CD8-positive, alpha-beta memory T cell (primary cell): Measurements from ENCODE around the gene ABCB1. TPM values are rescaled to one million over a fixed set of nuclear protein-coding genes. Genes with fewer than 3 reads are reported as not detected.

Experiments used
- CTCF ChIA-PET: fragments of 350-600 bp; sonication (Branson Sonifier 250); formaldehyde crosslinking; loops from one replicate; lab custom pipeline; 2021; ENCODE audit warnings: antibody characterized with exemption; lab: Charles Lee
- POLR2A ChIA-PET: fragments of 350-600 bp; sonication (Branson Sonifier 250); formaldehyde crosslinking; loops from one replicate; lab custom pipeline; 2021; ENCODE audit warnings: antibody characterized with exemption; lab: Charles Lee
- DNase-seq, 5 donors: peaks; one replicate each; pipeline versions ENCODE4 v3.0.0 to v3.0.0-alpha.2; 2020 to 2022; ENCODE audit warnings: mixed read lengths in 1 of 5
- H3K27ac ChIP-seq: one replicate; pipeline ENCODE4 v1.7.0; 2013; ENCODE audit warnings: low read depth, mild to moderate bottlenecking, low read length, moderate library complexity
- H3K27me3 ChIP-seq: 2 replicates; pipeline ENCODE4 v1.7.0; 2013; ENCODE audit warnings: low read length, mild to moderate bottlenecking; ENCODE audit not compliant: insufficient read depth, poor library complexity, severe bottlenecking
- H3K36me3 ChIP-seq: 2 replicates; pipeline ENCODE4 v1.7.0; 2013; ENCODE audit warnings: mild to moderate bottlenecking, low read length, moderate library complexity; ENCODE audit not compliant: insufficient read depth
- H3K4me1 ChIP-seq: 2 replicates; pipeline ENCODE4 v1.7.0; 2013; ENCODE audit warnings: mild to moderate bottlenecking, low read length, moderate library complexity; ENCODE audit not compliant: insufficient read depth
- H3K4me3 ChIP-seq: 2 replicates; pipeline ENCODE4 v1.7.0; 2013; ENCODE audit warnings: mild to moderate bottlenecking, low read length
- H3K9me3 ChIP-seq: 2 replicates; pipeline ENCODE4 v1.7.0; 2013; ENCODE audit warnings: mild to moderate bottlenecking, low read length
- H3K27ac Mint-ChIP-seq, 8 donors: one replicate each; pipeline ENCODE4 v1.8.0; 2020 to 2021; ENCODE audit warnings: mixed read lengths in 8 of 8, mild to moderate bottlenecking in 6 of 8, inconsistent platforms in 3 of 8, moderate library complexity in 3 of 8
- H3K27me3 Mint-ChIP-seq, 2 donors: one replicate each; pipeline ENCODE4 v1.8.0; 2020 to 2021; ENCODE audit warnings: mixed read lengths in 2 of 2, mild to moderate bottlenecking in 1 of 2, moderate library complexity in 1 of 2
- H3K36me3 Mint-ChIP-seq, 3 donors: one replicate each; pipeline ENCODE4 v1.8.0; 2020 to 2021; ENCODE audit warnings: mixed read lengths in 3 of 3, inconsistent platforms in 1 of 3, mild to moderate bottlenecking in 1 of 3
- H3K4me1 Mint-ChIP-seq, 3 donors: one replicate each; pipeline ENCODE4 v1.8.0; 2020 to 2021; ENCODE audit warnings: mixed read lengths in 3 of 3, inconsistent platforms in 1 of 3, mild to moderate bottlenecking in 1 of 3
- H3K4me3 Mint-ChIP-seq, 7 donors: one replicate each; pipeline ENCODE4 v1.8.0; 2020 to 2021; ENCODE audit warnings: mixed read lengths in 7 of 7, mild to moderate bottlenecking in 6 of 7, moderate library complexity in 4 of 7, inconsistent platforms in 2 of 7
- H3K9me3 Mint-ChIP-seq, 5 donors: one replicate each; pipeline ENCODE4 v1.8.0; 2020 to 2022; ENCODE audit warnings: mixed read lengths in 5 of 5, mild to moderate bottlenecking in 3 of 5, moderate library complexity in 2 of 5, inconsistent platforms in 1 of 5
- polyA plus RNA-seq: library from polyadenylated mRNA; unstranded; fragments of 300-500 nt; fragmentation: Illumina TruSeq; gene quantifications from one replicate; pipeline ENCODE4 v1.2.3, GENCODE V29; 2021
- total RNA-seq, 2 experiments: library from RNA; stranded (reverse); gene quantifications; one replicate each; pipeline ENCODE4 v1.2.3, GENCODE V29; 2021

ABCB1 gene
- total and polyA plus RNA-seq, 3 experiments from 2014 or later, result 17.0 to 44.7 (median 22.2) TPM

GRCh38 chr7:87624628-87625027 lies 23.9 kb upstream of the ABCB1 start:
- H3K27ac Mint-ChIP-seq, result no peak overlapping the region
- H3K27ac ChIP-seq, result no peak overlapping the region
- ChIA-PET CTCF (no interaction called here), POLR2A (no interaction called here)
- H3K4me3 ChIP-seq, result no peak overlapping the region
- no peaks in the 10 kb centered on the region for H3K36me3 ChIP-seq
- H3K36me3 Mint-ChIP-seq, result no peaks in the 10 kb centered on the region
- no peaks in the 10 kb centered on the region for H3K9me3 ChIP-seq
- no peaks in the 10 kb centered on the region for H3K9me3 Mint-ChIP-seq
- peaks cover 6 to 9% of the 10 kb centered on the region in 2 donors for H3K27me3 Mint-ChIP-seq
- no peak for DNase-seq
- peaks cover 8% of the 10 kb centered on the region for H3K4me1 ChIP-seq
- peaks cover 12 to 14% (median 13%) of the 10 kb centered on the region in 3 donors for H3K4me1 Mint-ChIP-seq
- H3K4me3 Mint-ChIP-seq, result no peak overlapping the region
- no peaks in the 10 kb centered on the region for H3K27me3 ChIP-seq

GRCh38 chr7:87615197-87615596 lies 14.5 kb upstream of the ABCB1 start:
- CTCF ChIA-PET, result no interaction called here
- no peaks in the 10 kb centered on the region for H3K4me1 ChIP-seq

GRCh38 chr7:87609916-87610315 lies 9.2 kb upstream of the ABCB1 start:
- H3K27ac Mint-ChIP-seq, result peak overlapping the region in 1 of 8 donors; percentile 69
- no peaks in the 10 kb centered on the region for H3K36me3 Mint-ChIP-seq
- Histone ChIP-seq H3K4me1 (no peaks in the 10 kb centered on the region), H3K4me3 (no peak overlapping the region), H3K27me3 (no peaks in the 10 kb centered on the region), H3K36me3 (no peaks in the 10 kb centered on the region), H3K27ac (no peak overlapping the region), H3K9me3 (no peaks in the 10 kb centered on the region)
- CTCF ChIA-PET, result no interaction called here
- H3K27me3 Mint-ChIP-seq, result peaks cover 1 to 11% of the 10 kb centered on the region in 2 donors
- no peak overlapping the region for H3K4me3 Mint-ChIP-seq
- POLR2A ChIA-PET, result no interaction called here
- H3K4me1 Mint-ChIP-seq, result no peaks in the 10 kb centered on the region
- no peak for DNase-seq
- no peaks in the 10 kb centered on the region for H3K9me3 Mint-ChIP-seq

More at GRCh38 chr7:87615197-87615596, 14.5 kb upstream of the ABCB1 start:
- no peak overlapping the region for H3K27ac ChIP-seq
- H3K9me3 ChIP-seq, result no peaks in the 10 kb centered on the region
- no peaks in the 10 kb centered on the region for H3K36me3 Mint-ChIP-seq
- H3K36me3 ChIP-seq, result no peaks in the 10 kb centered on the region
- H3K27me3 Mint-ChIP-seq, result peaks cover 1 to 27% of the 10 kb centered on the region in 2 donors
- H3K4me3 ChIP-seq, result no peak overlapping the region
- H3K27me3 ChIP-seq, result no peaks in the 10 kb centered on the region
- H3K27ac Mint-ChIP-seq, result no peak overlapping the region
- no peaks in the 10 kb centered on the region for H3K4me1 Mint-ChIP-seq
- H3K4me3 Mint-ChIP-seq, result no peak overlapping the region
- POLR2A ChIA-PET, result no interaction called here
- no peak for DNase-seq
- H3K9me3 Mint-ChIP-seq, result no peaks in the 10 kb centered on the region

GRCh38 chr7:87608431-87608830 lies 7.7 kb upstream of the ABCB1 start:
- no peak for DNase-seq
- no peaks in the 10 kb centered on the region for H3K9me3 Mint-ChIP-seq
- Histone ChIP-seq H3K27me3 (no peaks in the 10 kb centered on the region), H3K36me3 (no peaks in the 10 kb centered on the region), H3K9me3 (no peaks in the 10 kb centered on the region), H3K4me1 (no peaks in the 10 kb centered on the region), H3K27ac (no peak overlapping the region), H3K4me3 (no peak overlapping the region)
- CTCF ChIA-PET, result no interaction called here
- no peak overlapping the region for H3K4me3 Mint-ChIP-seq
- no peaks in the 10 kb centered on the region for H3K36me3 Mint-ChIP-seq
- no peaks in the 10 kb centered on the region for H3K4me1 Mint-ChIP-seq
- POLR2A ChIA-PET, result no interaction called here
- no peak overlapping the region for H3K27ac Mint-ChIP-seq
- H3K27me3 Mint-ChIP-seq, result peaks cover 0 to 7% of the 10 kb centered on the region in 2 donors

GRCh38 chr7:87604264-87604663 lies 3.6 kb upstream of the ABCB1 start:
- H3K4me1 Mint-ChIP-seq, result peaks cover 13 to 20% (median 15%) of the 10 kb centered on the region in 3 donors
- H3K4me3 Mint-ChIP-seq, result no peak overlapping the region
- Histone ChIP-seq H3K27ac (no peak overlapping the region), H3K9me3 (no peaks in the 10 kb centered on the region), H3K36me3 (no peaks in the 10 kb centered on the region), H3K27me3 (no peaks in the 10 kb centered on the region), H3K4me1 (peaks cover 17% of the 10 kb centered on the region), H3K4me3 (no peak overlapping the region)
- H3K36me3 Mint-ChIP-seq, result peaks cover 0 to 4% (median 0%) of the 10 kb centered on the region in 3 donors
- ChIA-PET CTCF (no interaction called here), POLR2A (no interaction called here)
- no peak overlapping the region for H3K27ac Mint-ChIP-seq
- peaks cover 0 to 2% (median 0%) of the 10 kb centered on the region in 5 donors for H3K9me3 Mint-ChIP-seq
- no peak for DNase-seq
- H3K27me3 Mint-ChIP-seq, result peaks cover 4 to 24% of the 10 kb centered on the region in 2 donors

- H3K27me3 ChIP-seq, result no peaks in the 10 kb centered on the region
- H3K4me3 ChIP-seq, result no peak overlapping the region
- H3K27me3 Mint-ChIP-seq, result peaks cover 5 to 21% of the 10 kb centered on the region in 2 donors
- no peaks in the 10 kb centered on the region for H3K9me3 ChIP-seq
- POLR2A ChIA-PET, result no interaction called here
- peaks cover 34 to 52% (median 49%) of the 10 kb centered on the region in 3 donors for H3K4me1 Mint-ChIP-seq
- peak overlapping the region; percentile 79 to 91 (median 86) for H3K4me3 Mint-ChIP-seq
- H3K36me3 ChIP-seq, result no peaks in the 10 kb centered on the region
- H3K4me1 ChIP-seq, result peaks cover 17% of the 10 kb centered on the region
- H3K36me3 Mint-ChIP-seq, result peaks cover 0 to 9% (median 0%) of the 10 kb centered on the region in 3 donors
- no peak overlapping the region for H3K27ac ChIP-seq
- H3K9me3 Mint-ChIP-seq, result peaks cover 0 to 2% (median 0%) of the 10 kb centered on the region in 5 donors
- H3K27ac Mint-ChIP-seq, result peak overlapping the region; percentile 29 to 97 (median 84)
- peak; percentile 4 to 62 (median 50) for DNase-seq
- CTCF ChIA-PET, result interaction anchor here (0.9 to 2.1 kb wide), 5 partner anchors 8 to 287 kb away, joined by 3 to 7 read pairs (median 4); no protein-coding TSS in a partner anchor
These were observed 1.3 kb downstream of the ABCB1 start for GRCh38 chr7:87599336-87599735.

GRCh38 chr7:87598234-87599009 lies 2.3 kb downstream of the ABCB1 start:
- H3K36me3 ChIP-seq, result no peaks in the 10 kb centered on the region
- Mint-ChIP-seq H3K36me3 (peaks cover 0 to 10% (median 0%) of the 10 kb centered on the region in 3 donors), H3K27me3 (peaks cover 5 to 21% of the 10 kb centered on the region in 2 donors), H3K4me3 (peak overlapping the region; percentile 84 to 93 (median 90)), H3K4me1 (peaks cover 34 to 52% (median 49%) of the 10 kb centered on the region in 3 donors), H3K27ac (peak overlapping the region; percentile 80 to 97 (median 90)), H3K9me3 (peaks cover 0 to 2% (median 0%) of the 10 kb centered on the region in 5 donors)
- H3K4me3 ChIP-seq, result no peak overlapping the region
- H3K9me3 ChIP-seq, result no peaks in the 10 kb centered on the region
- no peaks in the 10 kb centered on the region for H3K27me3 ChIP-seq
- H3K4me1 ChIP-seq, result peaks cover 17% of the 10 kb centered on the region
- ChIA-PET CTCF (interaction anchor here (1.7 kb wide), 1 partner anchor 286 kb away, joined by 3 read pairs; no protein-coding TSS in a partner anchor), POLR2A (no interaction called here)
- H3K27ac ChIP-seq, result no peak overlapping the region
- peak in 1 of 5 donors; percentile 11 for DNase-seq

- no peaks in the 10 kb centered on the region for H3K9me3 Mint-ChIP-seq
- DNase-seq, result no peak
- CTCF ChIA-PET, result no interaction called here
- H3K27ac Mint-ChIP-seq, result peak overlapping the region in 2 of 8 donors; percentile 34 to 39
- Histone ChIP-seq H3K4me3 (no peak overlapping the region), H3K27me3 (no peaks in the 10 kb centered on the region), H3K27ac (no peak overlapping the region), H3K36me3 (no peaks in the 10 kb centered on the region), H3K9me3 (no peaks in the 10 kb centered on the region), H3K4me1 (peaks cover 17% of the 10 kb centered on the region)
- H3K4me3 Mint-ChIP-seq, result peak overlapping the region in 1 of 7 donors; percentile 35
- POLR2A ChIA-PET, result no interaction called here
- peaks cover 34 to 52% (median 49%) of the 10 kb centered on the region in 3 donors for H3K4me1 Mint-ChIP-seq
- peaks cover 0 to 10% (median 0%) of the 10 kb centered on the region in 3 donors for H3K36me3 Mint-ChIP-seq
- H3K27me3 Mint-ChIP-seq, result peaks cover 5 to 13% of the 10 kb centered on the region in 2 donors
These were observed 4.0 kb downstream of the ABCB1 start for GRCh38 chr7:87596696-87597095.
